Smooth muscle cell (in vitro differentiated cells): ENCODE measurements around the gene TIMM21. TPM values are rescaled to one million over a fixed set of nuclear protein-coding genes. Genes with fewer than 3 reads are reported as not detected.

ENCODE experiments used
- DNase-seq: peaks from one replicate; lab custom pipeline; 2025; ENCODE audit not compliant: unreplicated experiment; lab: John Stamatoyannopoulos, UW
- H2AFZ ChIP-seq: fragments of 200-600 bp; sonication (generic); 2 replicates; pipeline ENCODE4 v1.6.0; 2016; ENCODE audit warnings: antibody characterized with exemption, low read depth, mild to moderate bottlenecking
- H3F3A ChIP-seq: fragments of 200-600 bp; sonication (generic); 2 replicates; pipeline ENCODE4 v1.6.0; 2017; ENCODE audit warnings: antibody characterized with exemption, low read depth
- H3K27ac ChIP-seq: fragments of 200-600 bp; sonication (generic); 2 replicates; pipeline ENCODE4 v1.5.1; 2016; ENCODE audit warnings: low read depth, mild to moderate bottlenecking
- H3K27me3 ChIP-seq: fragments of 200-600 bp; sonication (generic); 2 replicates; pipeline ENCODE4 v1.6.1; 2016; ENCODE audit warnings: low read depth, mild to moderate bottlenecking
- H3K36me3 ChIP-seq: fragments of 200-600 bp; sonication (generic); 2 replicates; pipeline ENCODE4 v1.5.1; 2016; ENCODE audit warnings: low read depth
- H3K4me1 ChIP-seq: fragments of 200-600 bp; sonication (generic); 2 replicates; pipeline ENCODE4 v1.5.1; 2016; ENCODE audit warnings: low read depth
- H3K4me2 ChIP-seq: fragments of 200-600 bp; sonication (generic); 2 replicates; pipeline ENCODE4 v1.6.0; 2016; ENCODE audit warnings: mild to moderate bottlenecking
- H3K4me3 ChIP-seq: fragments of 200-600 bp; sonication (generic); 2 replicates; pipeline ENCODE4 v1.5.1; 2016; ENCODE audit warnings: mild to moderate bottlenecking
- H3K79me2 ChIP-seq: fragments of 200-600 bp; sonication (generic); 2 replicates; pipeline ENCODE4 v1.6.0; 2016; ENCODE audit warnings: low read depth, mild to moderate bottlenecking
- H3K9ac ChIP-seq: fragments of 200-600 bp; sonication (generic); 2 replicates; pipeline ENCODE4 v1.6.0; 2016; ENCODE audit warnings: low read depth
- H3K9me3 ChIP-seq: fragments of 200-600 bp; sonication (generic); replicated peaks from 2 replicates; pipeline ENCODE4 v1.5.1; 2016; ENCODE audit warnings: low read depth
- H4K20me1 ChIP-seq: fragments of 200-600 bp; sonication (generic); 2 replicates; pipeline ENCODE4 v1.6.0; 2016; ENCODE audit warnings: low read depth
- CTCF ChIP-seq: fragments of 200-600 bp; sonication (generic); IDR thresholded peaks from 2 replicates; pipeline ENCODE4 v1.5.1; 2017; ENCODE audit warnings: borderline replicate concordance, mild to moderate bottlenecking, antibody characterized with exemption; ENCODE audit not compliant: insufficient read depth, poor library complexity, severe bottlenecking
- WGBS: methylation state at CpG from one replicate; pipeline ENCODE4 v1.1.7; 2016; ENCODE audit warnings: low lambda C conversion rate; 5-methylcytosine and 5-hydroxymethylcytosine counted together
- polyA plus RNA-seq: library from polyadenylated mRNA; unstranded; fragments of >200 nt; fragmentation: Nextera tagmentation; extraction: Ambion mirVana; gene quantifications from 2 replicates; pipeline ENCODE4 v1.2.1, GENCODE V29; 2016
- total RNA-seq: library from RNA; depleted of rRNA; stranded (reverse); fragments of >200 nt; gene quantifications from 2 replicates; pipeline ENCODE4 v1.2.3, GENCODE V29; 2014

The TIMM21 gene
- total and polyA plus RNA-seq, 2 experiments from 2014 or later, result 27.6 to 72.6 TPM

- Histone ChIP-seq H2AFZ (peak overlapping the region; percentile 34), H3K36me3 (no peaks in the 10 kb centered on the region), H3K27me3 (no peaks in the 10 kb centered on the region), H3K79me2 (no peaks in the 10 kb centered on the region), H3K9me3 (no peaks in the 10 kb centered on the region), H3K27ac (peak overlapping the region; percentile 66), H3K4me2 (peak overlapping the region; percentile 71), H3K4me1 (peaks cover 3% of the 10 kb centered on the region), H3F3A (peaks cover 4% of the 10 kb centered on the region), H3K4me3 (no peak overlapping the region), H3K9ac (peak overlapping the region; percentile 28), H4K20me1 (no peaks in the 10 kb centered on the region)
- TF ChIP-seq CTCF, result no peak
- 46% methylated on average over 3 of the region's 3 CpGs for WGBS
- DNase-seq, result no peak
Observed at GRCh38 chr18:74139888-74140287, 8.4 kb upstream of the TIMM21 start.

- Histone ChIP-seq H3K9ac (no peak overlapping the region), H3K4me3 (no peak overlapping the region), H3K79me2 (no peaks in the 10 kb centered on the region), H3K36me3 (no peaks in the 10 kb centered on the region), H3K27me3 (no peaks in the 10 kb centered on the region), H3K9me3 (no peaks in the 10 kb centered on the region), H3K4me2 (peak overlapping the region; percentile 71), H3F3A (peaks cover 4% of the 10 kb centered on the region), H2AFZ (no peak overlapping the region), H4K20me1 (no peaks in the 10 kb centered on the region), H3K4me1 (peaks cover 3% of the 10 kb centered on the region), H3K27ac (peak overlapping the region; percentile 66)
- no peak for DNase-seq
- WGBS, result 100% methylated on average over 1 of the region's 1 CpG
- no peak for TF ChIP-seq CTCF
Observed at GRCh38 chr18:74140582-74140981, 7.7 kb upstream of the TIMM21 start.

- no peaks in the 10 kb centered on the region for H3K79me2 ChIP-seq
- H3K9ac ChIP-seq, result no peak overlapping the region
- no peaks in the 10 kb centered on the region for H3K36me3 ChIP-seq
- DNase-seq, result no peak
- no peak overlapping the region for H3K4me3 ChIP-seq
- peaks cover 3% of the 10 kb centered on the region for H3K4me1 ChIP-seq
- H3K27ac ChIP-seq, result peak overlapping the region; percentile 12
- no peak overlapping the region for H2AFZ ChIP-seq
- H3K27me3 ChIP-seq, result no peaks in the 10 kb centered on the region
- no peak overlapping the region for H3K4me2 ChIP-seq
- 90% methylated on average over 2 of the region's 2 CpGs for WGBS
- no peak for TF ChIP-seq CTCF
- H3K9me3 ChIP-seq, result no peaks in the 10 kb centered on the region
- no peaks in the 10 kb centered on the region for H4K20me1 ChIP-seq
- H3F3A ChIP-seq, result peaks cover 4% of the 10 kb centered on the region
Observed at GRCh38 chr18:74141667-74142066, 6.7 kb upstream of the TIMM21 start.

GRCh38 chr18:74142252-74142651 lies 6.1 kb upstream of the TIMM21 start:
- H3K9me3 ChIP-seq, result no peaks in the 10 kb centered on the region
- H4K20me1 ChIP-seq, result no peaks in the 10 kb centered on the region
- peak overlapping the region; percentile 12 for H3K27ac ChIP-seq
- H3K79me2 ChIP-seq, result no peaks in the 10 kb centered on the region
- peaks cover 3% of the 10 kb centered on the region for H3K4me1 ChIP-seq
- WGBS, result 59% methylated on average over 2 of the region's 2 CpGs
- no peak overlapping the region for H3K4me2 ChIP-seq
- H2AFZ ChIP-seq, result no peak overlapping the region
- peaks cover 7% of the 10 kb centered on the region for H3F3A ChIP-seq
- DNase-seq, result no peak
- H3K27me3 ChIP-seq, result no peaks in the 10 kb centered on the region
- no peak for TF ChIP-seq CTCF
- no peaks in the 10 kb centered on the region for H3K36me3 ChIP-seq
- H3K4me3 ChIP-seq, result no peak overlapping the region
- no peak overlapping the region for H3K9ac ChIP-seq
